ENCODE data around the gene CACNA1D. TPM values are rescaled to one million over a fixed set of nuclear protein-coding genes. Genes with fewer than 3 reads are reported as not detected.

The CACNA1D gene
- total and polyA plus RNA-seq, 2 donors from 2014 or later: 3.7 to 35.7 TPM

DNA sequence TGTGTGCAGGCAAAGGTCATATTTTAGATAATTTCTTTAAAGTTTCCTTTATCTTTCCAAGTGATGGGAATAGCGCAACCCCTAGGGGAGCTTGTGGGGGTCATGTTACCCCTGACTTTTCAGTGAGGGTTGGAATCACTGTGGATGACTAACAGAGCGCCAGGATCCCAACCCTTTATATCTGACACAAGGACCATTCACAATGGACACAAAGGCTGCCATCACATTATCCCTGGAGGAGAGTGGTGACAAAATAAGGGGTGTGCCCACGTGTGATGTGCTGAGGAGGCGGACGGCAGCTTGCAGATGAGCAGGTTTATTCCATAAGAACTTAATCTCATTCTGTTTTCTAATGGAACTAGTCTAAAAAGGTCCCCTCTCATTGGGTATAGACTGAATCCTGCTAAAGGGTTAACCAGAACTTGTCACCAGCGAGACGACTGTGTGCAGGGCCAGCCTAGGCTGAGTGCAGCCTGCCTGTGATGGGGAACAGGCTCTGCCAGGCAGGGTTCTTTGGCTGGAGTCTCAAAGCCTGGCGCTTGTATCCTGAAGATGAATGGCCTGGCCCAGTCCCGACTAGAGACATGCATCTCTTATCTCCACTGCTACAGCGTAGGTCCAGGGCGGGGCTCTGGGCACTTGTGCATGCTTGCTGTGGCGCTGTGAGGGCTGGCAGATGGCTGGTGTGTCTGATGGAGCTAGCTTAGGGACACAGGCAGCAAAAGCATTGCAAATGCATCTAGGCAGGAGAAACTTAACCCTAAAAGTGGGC lies 301.6 kb downstream of the CACNA1D start:
- TF ChIP-seq, protein P1, sequence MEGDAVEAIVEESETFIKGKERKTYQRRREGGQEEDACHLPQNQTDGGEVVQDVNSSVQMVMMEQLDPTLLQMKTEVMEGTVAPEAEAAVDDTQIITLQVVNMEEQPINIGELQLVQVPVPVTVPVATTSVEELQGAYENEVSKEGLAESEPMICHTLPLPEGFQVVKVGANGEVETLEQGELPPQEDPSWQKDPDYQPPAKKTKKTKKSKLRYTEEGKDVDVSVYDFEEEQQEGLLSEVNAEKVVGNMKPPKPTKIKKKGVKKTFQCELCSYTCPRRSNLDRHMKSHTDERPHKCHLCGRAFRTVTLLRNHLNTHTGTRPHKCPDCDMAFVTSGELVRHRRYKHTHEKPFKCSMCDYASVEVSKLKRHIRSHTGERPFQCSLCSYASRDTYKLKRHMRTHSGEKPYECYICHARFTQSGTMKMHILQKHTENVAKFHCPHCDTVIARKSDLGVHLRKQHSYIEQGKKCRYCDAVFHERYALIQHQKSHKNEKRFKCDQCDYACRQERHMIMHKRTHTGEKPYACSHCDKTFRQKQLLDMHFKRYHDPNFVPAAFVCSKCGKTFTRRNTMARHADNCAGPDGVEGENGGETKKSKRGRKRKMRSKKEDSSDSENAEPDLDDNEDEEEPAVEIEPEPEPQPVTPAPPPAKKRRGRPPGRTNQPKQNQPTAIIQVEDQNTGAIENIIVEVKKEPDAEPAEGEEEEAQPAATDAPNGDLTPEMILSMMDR (IDR thresholded peaks at IDR 0.05; ENCODE audit: borderline replicate concordance, extremely low read depth, insufficient read depth): no peak
- no peak overlapping the region for H3K27ac ChIP-seq (ENCODE audit: low read depth in 2 of 2, low read length in 2 of 2)
- intact Hi-C loops (cut with DNase I): no loop called here
- DNase-seq (no peak), FAIRE-seq (no peak)
- H3K36me3 ChIP-seq (ENCODE audit: control insufficient read depth in 2 of 3, insufficient read depth in 3 of 3, low read length in 3 of 3): no peaks in the 10 kb centered on the region
- H3K27me3 ChIP-seq (ENCODE audit: control insufficient read depth, insufficient read depth, low read length): no peaks in the 10 kb centered on the region
- H3K4me1 ChIP-seq (ENCODE audit: control insufficient read depth in 2 of 3, insufficient read depth in 2 of 3, low read depth in 1 of 3, low read length in 3 of 3): no peaks in the 10 kb centered on the region
- no peaks in the 10 kb centered on the region for H3K9me3 ChIP-seq (ENCODE audit: control insufficient read depth in 2 of 3, insufficient read depth in 1 of 3, low read length in 3 of 3)
- no peak overlapping the region for H3K9ac ChIP-seq (ENCODE audit: low read length in 3 of 3)
- H3K4me3 ChIP-seq (ENCODE audit: low read length in 3 of 3): no peak overlapping the region

DNA sequence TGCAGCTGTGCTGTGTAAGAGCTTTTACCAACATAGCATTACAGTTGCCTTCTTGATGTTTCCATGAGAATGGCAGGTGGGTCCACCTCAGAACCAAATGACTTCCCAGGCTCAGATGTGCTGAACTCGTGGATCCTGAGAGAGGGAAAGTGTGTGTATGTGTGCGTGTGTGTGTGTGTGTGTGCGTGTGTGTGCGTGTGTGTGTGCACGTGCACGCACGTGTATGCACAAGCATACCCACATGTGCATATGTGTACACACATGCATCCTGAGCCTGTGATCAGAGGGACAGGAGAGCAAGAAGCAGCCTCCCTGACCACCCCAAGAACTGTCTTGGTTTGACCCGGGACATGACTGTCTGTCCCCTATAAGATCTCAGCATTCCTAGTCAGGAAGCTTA lies 303.7 kb downstream of the CACNA1D start:
- FAIRE-seq (no peak), DNase-seq (no peak)
- Histone ChIP-seq H3K9me3 (ENCODE audit: control insufficient read depth in 2 of 3, insufficient read depth in 1 of 3, low read length in 3 of 3) (no peaks in the 10 kb centered on the region), H3K9ac (ENCODE audit: low read length in 3 of 3) (no peak overlapping the region), H3K4me3 (ENCODE audit: low read length in 3 of 3) (no peak overlapping the region), H3K27ac (ENCODE audit: low read depth in 2 of 2, low read length in 2 of 2) (no peak overlapping the region), H3K4me1 (ENCODE audit: control insufficient read depth in 2 of 3, insufficient read depth in 2 of 3, low read depth in 1 of 3, low read length in 3 of 3) (no peaks in the 10 kb centered on the region), H3K36me3 (ENCODE audit: control insufficient read depth in 2 of 3, insufficient read depth in 3 of 3, low read length in 3 of 3) (peaks cover 0 to 2% (median 0%) of the 10 kb centered on the region in 3 donors), H3K27me3 (ENCODE audit: control insufficient read depth, insufficient read depth, low read length) (no peaks in the 10 kb centered on the region)
- TF ChIP-seq, protein P1 (IDR thresholded peaks at IDR 0.05; ENCODE audit: borderline replicate concordance, extremely low read depth, insufficient read depth): no peak
- intact Hi-C loops (cut with DNase I): no loop called here

DNA sequence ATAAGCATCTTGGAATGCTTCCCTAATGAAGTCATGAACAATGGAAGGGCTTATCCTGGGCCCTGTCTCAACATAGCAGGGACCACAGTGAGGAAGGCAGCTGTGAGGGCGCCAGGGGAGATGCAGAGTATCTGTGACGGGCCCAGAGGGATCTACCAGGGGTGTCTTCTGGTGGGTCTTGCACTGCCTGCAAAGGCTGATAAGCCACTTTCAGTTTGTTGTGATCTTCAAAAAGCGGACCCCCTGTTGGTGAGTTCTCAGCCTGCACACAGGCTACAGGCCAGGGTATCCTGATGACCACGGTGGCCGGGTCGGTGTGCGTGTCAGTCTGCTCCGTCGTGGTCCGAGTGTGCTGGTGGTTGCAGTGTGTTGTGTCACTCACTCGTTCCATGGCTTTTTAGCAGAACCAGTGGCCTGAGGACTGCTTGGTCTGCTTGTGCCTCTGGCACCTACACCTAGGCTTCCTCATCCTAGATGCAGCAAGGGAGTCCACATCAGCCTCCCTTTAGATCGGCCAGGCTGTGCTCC lies 305.0 kb downstream of the CACNA1D start:
- FAIRE-seq: no peak
- TF ChIP-seq, protein P1 (IDR thresholded peaks at IDR 0.05; ENCODE audit: borderline replicate concordance, extremely low read depth, insufficient read depth): no peak

More for the DNA sequence above, 305.0 kb downstream of the CACNA1D start:
- Histone ChIP-seq H3K4me3 (ENCODE audit: low read length in 3 of 3) (no peak overlapping the region), H3K9me3 (ENCODE audit: control insufficient read depth in 2 of 3, insufficient read depth in 1 of 3, low read length in 3 of 3) (no peaks in the 10 kb centered on the region), H3K36me3 (ENCODE audit: control insufficient read depth in 2 of 3, insufficient read depth in 3 of 3, low read length in 3 of 3) (peaks cover 0 to 2% (median 0%) of the 10 kb centered on the region in 3 donors), H3K4me1 (ENCODE audit: control insufficient read depth in 2 of 3, insufficient read depth in 2 of 3, low read depth in 1 of 3, low read length in 3 of 3) (no peaks in the 10 kb centered on the region), H3K27me3 (ENCODE audit: control insufficient read depth, insufficient read depth, low read length) (no peaks in the 10 kb centered on the region), H3K27ac (ENCODE audit: low read depth in 2 of 2, low read length in 2 of 2) (no peak overlapping the region), H3K9ac (ENCODE audit: low read length in 3 of 3) (no peak overlapping the region)
- DNase-seq: no peak
- intact Hi-C loops (cut with DNase I): no loop called here

All from kidney (tissue), 14 donors.